HG02938 (cell line): ENCODE data around the gene C1QTNF6.
A peak's percentile ranks its signal among the peaks of the same experiment; 100 is the strongest.

Experiments used
- ATAC-seq: cut with Tn5 transposase; IDR thresholded peaks from one replicate; pipeline ENCODE4 v1.9.1; 2021; ENCODE audit warnings: mild to moderate bottlenecking, moderate library complexity; ENCODE audit not compliant: unreplicated experiment

The C1QTNF6 gene

DNA sequence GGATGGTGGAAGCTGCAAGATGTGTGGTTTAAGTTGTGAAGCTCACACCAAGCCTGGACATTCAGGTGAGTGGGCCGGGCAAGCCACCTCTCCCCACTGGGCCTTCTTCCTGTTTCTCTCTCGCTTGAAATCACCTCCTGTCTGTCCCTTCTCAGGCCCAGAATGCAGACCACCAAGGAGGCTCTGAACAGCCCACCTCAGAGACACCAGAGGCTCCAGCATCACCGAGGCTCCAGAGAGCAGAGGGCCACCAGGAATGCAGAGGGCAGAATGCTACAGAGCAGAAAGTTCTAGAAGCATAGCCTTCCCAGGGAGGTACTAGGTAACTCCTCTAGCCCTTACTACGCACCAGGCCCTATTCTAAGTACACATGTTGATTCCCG lies 23.6 kb downstream of the C1QTNF6 start:
- no peak for ATAC-seq

DNA sequence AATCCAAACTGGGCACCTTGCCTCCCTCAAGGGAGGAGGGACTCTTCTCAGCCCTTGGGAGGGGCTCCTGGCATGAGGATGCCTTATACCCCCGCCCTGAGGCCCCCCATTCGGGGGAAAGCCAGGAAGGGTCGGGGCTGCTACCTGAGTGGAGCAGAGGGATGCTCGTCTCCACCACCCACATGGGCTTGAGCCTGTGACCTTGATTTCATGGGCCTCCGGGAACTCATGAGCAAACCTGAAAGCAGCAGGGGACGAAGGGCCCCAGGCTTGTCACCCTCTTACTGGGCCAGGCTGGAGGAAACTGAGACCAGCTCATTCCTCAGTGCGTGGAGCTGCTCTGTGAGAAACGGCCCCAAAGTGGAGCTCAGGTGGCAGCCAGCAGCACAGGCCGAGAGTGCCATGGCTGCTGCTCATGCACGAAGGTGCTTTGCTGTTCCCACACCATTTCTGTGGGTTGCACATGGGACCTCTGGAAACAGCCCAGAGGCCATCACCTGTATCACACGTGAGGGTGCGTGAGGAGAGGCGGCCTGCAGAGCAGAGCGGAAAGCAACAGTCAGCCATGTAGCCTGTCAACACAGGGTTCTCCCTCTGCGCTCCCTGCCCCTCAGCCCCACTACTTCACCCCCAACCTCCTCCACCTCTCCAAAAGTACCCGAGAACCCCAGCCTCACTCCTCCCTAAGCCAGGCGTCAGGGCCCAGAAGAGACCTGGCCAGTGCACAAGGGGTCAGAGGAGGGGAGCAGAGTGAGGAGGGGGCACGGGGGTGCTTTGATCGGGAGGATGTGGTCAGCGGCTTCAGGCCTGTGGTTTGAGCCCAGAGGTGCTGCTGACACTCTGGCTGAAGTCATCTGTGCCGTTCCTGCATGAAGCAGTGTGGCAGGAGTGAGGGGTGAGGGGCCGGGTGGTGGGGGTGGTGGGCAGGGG lies 24.2 kb downstream of the C1QTNF6 start:
- no peak for ATAC-seq

DNA sequence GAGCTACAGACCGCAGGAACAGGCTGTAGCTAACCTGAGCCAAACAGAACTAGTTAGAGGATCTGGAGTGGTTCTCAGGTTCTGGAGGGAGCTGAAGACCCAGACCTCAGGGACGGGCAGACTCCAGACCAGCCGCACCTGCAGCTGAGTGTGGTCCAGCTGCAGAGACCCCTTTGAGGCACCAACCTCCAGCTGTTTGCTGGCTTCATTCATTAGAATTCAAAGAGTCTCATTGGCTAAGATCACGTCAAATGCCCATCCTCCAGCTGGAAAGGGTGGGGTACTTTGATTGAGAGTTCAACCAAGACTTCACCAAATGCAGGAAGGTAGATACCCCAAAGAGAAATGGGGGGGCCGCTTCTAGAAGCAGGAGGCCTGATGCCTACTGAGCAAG lies 25.0 kb downstream of the C1QTNF6 start:
- ATAC-seq: no peak

DNA sequence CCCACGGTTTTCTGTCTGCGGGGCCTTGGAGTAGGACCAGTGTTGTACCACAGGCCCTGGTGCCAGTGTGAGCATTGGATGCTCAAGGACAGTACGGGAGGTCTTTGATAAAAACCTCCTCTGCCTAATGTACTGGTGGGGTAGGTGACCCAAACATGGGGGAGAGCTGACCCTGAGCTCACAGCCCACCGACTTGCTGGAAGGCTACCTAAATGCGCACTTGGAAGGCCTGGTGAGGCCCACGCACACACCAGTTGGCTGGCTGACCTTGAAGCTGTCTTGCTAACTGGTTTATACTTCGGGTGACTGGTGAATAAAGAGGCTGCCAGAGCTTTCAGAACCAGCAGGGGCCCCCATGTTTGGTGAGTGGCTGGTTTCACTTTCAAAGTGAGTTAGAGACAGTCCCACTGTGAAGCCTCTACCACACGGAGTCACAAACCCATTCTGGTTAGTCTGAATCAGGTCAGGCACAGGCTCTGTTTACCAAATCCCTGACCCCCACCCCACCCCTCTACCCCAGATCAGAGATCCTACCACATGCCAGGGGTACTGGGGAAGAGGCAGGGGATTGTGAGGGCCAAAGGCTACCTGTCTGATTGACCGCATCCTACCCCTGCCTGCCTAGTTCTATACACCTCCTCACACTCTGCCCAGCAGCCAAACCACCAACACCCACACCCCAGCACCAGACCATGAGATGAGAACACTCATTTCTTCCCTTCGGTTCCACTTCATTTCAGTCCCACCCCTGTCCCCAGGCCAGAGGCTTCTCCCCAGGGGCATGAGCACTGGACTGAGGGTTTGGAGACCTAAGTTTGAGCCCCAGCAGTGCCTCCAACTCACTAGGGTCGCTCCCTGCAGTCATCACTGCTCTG lies 25.6 kb downstream of the C1QTNF6 start:
- ATAC-seq: peak; percentile 47

DNA sequence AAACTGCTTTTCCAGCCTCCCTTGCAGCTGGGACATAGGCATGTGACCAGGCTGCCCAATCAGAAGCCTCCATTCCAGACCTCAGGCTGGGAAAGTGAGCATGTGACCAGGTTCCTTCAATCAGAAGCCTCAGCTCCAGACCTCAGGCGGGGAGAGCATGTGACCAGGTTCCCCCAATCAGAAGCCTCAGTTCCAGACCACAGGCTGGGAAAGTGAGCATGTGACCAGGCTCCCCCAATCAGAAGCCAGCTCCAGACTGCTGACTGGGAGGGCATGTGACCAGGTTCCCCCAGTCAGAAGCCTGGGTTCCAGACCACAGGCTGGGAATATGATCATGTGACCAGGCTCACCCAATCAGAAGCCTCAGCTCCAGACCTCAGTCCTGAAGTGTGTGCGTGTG lies 26.6 kb downstream of the C1QTNF6 start:
- ATAC-seq: no peak

DNA sequence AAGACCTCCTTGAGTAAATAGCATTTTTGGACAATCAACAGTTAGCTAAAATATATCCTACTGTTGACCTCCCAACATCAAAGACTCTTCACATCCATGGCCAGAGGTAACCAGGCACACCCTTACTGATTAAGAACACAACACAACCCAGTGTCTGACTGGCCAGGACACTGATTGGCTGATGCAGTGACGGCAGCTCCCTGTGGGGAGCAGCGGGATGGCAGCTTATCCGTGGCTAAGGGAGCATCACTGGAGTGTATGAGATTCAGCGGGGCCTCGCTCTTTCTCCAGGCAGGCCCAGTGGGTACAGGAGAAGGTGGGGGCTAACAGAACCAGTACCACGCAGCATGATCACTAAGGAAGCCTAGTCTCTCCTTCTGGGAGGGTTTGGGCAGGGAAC lies 28.0 kb downstream of the C1QTNF6 start:
- no peak for ATAC-seq

DNA sequence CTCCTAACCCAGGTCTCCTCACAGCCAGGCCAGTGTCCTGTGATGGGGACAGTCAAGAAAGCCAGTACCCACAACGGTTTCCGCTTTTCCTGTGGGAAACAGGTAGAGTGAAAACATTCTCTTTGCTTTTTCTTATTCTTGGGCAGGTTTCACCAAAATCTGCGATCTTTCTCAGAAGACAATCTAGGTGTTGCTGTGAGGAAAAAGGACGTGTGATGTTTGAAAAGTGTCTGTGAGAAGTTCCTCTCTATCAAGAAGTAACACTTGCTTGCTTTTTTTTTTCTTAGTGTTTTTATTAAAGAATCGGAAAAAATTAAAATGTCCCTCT lies 29.1 kb downstream of the C1QTNF6 start:
- no peak for ATAC-seq

DNA sequence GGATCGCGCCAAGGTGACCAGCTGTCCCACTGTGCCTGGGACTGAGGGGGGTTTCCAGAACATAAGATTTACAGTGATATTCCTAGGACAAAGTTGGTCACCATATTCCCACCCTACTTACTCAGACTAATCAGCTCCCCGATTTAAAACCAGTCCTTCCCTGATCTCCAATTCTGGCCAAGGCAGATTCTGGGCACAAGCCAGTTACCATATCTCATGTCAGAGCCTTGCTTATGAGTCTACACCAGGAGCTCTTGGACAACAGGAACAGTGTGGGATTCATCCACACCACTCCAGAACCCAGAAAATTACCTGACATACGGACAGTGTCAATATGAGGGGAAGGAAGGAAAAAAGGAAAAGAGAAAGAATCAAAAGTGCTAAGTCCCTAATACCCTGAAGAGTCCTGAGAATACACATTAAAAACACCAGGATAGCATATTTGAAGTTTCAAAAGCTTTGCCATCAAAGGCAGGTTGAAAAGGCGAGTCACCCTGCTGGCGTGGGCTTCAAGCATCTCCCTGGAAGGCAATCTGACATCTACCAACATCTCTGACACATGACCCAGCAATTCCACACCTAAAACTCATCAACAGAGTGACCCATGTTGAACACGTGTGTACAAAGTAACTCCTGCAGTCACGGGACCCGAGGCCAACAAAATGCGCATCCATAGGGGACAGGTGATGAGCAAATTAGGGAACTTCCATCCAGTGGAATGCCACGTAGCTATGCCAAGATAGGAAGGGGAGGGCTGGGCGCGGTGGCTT lies 30.3 kb downstream of the C1QTNF6 start:
- no peak for ATAC-seq

DNA sequence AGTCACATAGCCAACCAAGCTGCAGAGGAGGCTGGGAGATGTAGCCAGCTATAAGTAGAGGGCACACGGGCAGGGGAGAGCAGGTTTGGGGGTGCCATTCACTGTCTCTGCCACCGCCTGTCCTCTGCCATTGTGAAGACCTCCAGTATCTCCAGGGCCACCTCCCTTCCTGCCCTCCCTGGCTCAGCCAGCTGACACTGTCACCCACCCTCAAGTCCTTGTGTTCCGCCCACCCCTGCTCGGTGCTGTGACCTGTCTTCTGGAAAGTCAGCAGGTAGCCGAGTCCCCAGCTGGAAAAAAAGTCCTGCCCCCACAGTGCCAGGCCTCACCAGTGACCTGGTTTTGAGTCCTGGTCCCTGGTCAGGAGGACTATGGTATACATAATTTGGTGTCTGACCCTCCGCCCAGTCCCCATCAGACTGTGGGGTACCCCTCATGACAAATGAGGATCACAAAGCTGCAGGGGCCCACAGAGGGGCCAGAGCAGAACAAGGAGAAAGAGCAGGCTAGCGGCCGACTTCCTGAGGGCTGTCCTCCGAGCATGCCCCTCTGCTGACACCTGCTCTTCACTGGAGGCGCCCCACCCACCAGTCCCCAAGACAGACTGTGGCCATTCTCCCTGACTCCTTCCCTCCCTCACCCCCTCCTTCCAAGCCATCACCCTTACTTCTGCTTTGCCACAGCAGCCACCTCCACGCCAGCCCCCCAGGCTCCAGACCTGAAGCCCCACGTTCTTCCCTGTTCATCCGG lies 31.2 kb downstream of the C1QTNF6 start:
- no peak for ATAC-seq

DNA sequence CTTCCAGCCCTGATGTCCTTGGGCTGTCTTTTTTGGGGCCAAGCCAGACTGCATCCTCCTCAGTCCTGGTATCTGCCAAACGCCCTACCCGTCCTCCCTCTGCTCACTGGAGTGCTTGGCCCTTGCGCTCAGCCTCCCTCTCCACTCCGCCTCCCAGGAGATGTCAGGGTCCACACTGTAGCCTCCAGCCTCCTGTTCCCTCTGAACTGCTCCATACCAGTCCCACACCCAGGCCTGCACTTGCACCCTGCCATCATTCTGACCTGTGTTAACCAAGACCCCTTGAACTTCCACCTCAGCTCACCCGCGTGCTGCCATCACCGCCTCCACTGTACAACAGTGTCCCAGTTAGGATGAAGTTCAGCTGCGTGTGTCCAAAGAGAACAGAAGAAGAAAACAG lies 32.1 kb downstream of the C1QTNF6 start:
- ATAC-seq: no peak

DNA sequence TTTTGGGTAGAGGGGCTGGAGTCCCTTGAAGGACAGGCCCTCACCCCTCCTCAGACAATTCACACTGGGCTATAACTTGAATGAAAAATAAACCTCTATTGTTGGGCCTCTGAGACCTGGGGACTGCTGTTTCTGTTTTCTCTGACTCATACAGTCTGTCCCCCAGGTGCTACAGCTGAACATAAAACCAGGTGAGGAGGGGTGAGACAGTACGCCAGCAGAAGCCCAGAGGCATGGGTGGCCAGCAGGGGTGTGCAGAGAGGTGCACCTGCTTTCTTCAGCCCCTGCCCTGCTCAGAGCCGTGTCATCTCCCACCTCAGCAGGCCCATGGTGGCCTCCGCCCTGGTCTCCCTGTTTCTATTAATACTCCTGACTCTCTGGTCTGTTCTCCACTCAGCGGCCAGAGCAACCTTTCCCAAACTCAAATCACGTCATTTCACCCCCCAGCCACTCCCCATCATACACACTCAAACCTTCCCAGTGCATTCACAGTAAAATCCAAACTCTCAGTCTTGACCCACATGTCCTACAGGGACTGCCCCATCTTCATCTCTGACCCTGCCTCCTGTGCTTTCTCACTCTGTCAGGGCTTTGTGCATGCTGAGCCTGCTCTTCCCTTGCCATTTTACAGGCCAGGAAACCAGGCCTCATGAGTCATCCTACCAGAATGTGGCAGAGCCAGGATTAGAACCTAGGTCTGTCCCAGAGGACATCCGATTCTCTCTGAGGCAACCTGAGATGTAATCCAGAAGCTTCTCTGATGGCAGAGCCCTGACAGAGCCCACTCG lies 32.9 kb downstream of the C1QTNF6 start:
- no peak for ATAC-seq

DNA sequence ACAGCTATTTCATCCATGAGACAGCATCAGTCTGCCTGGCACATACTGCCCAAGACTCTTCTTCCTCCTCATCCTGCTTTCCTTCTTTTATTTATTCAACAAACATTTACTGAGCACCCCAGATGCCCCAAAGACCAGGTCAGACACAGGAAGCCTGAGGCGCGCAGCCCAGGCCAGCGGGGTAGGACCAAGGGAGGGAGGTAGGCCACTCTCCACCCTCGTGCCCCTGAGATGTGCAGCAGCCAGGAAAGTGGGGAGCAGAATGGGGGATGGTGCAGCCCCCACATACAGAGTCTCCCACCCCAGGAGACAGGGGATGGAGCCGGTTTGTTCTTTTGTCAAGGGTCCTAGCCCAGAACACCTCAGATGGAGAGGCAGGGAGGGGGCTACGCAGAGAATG lies 34.1 kb downstream of the C1QTNF6 start:
- no peak for ATAC-seq

DNA sequence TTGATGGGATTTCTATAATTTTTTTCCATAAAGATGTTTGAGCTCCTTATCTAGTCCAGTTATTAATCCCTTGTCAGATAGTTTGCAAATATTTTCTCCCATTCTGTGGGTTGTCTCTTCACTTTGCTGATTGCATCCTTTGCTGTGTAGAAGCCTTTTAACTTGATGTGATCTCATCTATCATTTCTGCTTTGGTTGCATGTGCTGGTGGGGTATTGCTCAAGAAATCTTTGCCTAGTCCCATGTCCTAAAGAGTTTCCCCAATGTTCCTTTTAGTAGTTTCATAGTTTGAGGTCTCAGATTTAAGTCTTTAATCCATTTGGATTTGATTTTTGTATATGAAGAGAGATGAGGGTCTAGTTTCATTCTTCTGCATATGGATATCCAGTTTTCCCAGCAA lies 36.6 kb downstream of the C1QTNF6 start:
- ATAC-seq: no peak

DNA sequence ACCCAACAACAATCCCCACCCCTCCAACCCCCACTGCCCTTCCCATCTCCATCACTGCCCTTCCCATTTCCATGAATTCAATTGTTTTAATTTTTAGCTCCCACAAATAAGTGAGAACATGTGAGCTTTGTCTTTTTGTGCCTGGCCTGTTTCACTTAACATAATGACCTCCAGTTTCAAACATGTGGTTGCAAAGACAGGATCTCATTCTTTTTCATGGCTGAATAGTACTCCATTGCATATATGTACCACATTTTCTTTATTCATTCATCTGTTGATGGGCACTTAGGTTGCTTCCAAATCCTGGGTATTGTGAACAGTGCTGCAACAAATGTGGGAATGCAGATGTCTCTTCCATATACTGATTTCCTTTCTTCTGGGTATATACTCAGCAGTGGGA lies 37.3 kb downstream of the C1QTNF6 start:
- ATAC-seq: no peak

DNA sequence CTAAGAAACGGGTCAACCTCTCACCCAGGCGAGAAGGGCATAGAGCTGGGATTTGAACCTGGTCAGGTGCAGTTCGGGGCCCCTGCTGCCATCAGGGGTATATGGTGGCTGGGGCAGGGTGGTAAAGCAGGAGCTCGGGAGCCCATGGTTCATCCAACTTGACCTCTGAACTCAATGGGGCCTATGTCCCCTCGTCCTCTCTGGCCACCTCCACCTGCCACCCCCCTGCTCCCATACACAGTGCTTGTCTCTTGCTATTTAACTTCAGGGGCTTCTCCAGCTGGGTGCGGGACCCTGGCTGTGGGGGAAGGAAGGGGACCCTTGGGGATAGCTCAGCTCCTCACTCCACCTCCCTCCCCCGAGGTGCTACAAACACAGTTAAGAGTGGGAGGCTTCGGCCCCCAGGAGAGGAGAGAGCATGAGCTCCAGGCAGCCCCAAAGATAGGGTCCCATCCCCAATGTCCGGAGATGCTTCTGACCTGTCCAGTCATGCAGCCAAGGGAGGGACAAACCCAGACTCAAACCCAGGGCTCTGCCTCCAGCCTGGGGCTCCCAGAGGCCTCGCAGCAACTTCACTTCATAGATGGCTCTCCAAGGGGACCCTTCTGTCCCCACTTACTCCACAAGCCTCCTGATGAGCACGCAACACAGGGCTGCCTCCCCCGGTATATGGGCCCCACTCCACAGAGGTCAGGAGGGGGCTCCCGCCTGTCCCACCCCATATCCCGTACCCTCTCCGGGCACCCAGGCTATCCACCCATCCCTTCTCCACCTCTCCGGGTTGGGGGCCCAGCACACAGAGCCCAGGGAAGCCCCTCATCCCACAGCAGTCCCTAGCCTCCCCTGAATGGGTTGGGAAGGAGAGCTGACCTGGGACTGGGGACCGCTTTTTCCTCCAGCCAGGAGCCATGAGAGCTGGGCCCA lies 39.0 kb downstream of the C1QTNF6 start:
- no peak for ATAC-seq

DNA sequence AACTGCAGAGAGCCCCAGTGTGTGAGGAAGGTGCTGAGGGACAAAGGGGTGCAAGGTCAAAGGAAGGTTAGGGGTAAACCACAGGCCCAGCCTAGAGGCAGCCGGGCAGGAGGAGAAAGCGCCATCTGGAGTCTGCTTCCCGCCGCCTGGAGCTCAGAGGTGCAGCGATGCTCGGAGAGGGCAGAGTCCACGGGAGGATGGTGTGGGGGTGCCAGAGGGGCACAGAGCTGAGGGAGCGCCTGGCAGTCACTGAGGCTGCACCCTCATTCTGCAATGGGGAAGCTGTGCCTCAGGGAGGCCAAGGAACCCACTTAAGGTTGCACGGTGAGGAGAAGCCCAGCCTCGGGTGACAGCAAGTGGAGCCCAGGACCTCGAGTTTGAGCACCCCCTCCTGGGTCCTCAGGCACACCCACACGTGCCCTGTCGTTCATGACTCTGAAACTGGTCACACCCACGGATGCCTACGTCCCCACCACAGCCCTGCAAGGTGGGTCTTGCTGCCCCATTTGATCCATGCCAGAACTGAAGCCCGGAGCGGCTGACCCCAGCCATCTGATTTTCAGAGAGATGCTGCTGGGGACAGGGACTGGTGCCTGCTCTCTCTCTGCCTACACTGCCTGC lies 39.9 kb downstream of the C1QTNF6 start:
- no peak for ATAC-seq

DNA sequence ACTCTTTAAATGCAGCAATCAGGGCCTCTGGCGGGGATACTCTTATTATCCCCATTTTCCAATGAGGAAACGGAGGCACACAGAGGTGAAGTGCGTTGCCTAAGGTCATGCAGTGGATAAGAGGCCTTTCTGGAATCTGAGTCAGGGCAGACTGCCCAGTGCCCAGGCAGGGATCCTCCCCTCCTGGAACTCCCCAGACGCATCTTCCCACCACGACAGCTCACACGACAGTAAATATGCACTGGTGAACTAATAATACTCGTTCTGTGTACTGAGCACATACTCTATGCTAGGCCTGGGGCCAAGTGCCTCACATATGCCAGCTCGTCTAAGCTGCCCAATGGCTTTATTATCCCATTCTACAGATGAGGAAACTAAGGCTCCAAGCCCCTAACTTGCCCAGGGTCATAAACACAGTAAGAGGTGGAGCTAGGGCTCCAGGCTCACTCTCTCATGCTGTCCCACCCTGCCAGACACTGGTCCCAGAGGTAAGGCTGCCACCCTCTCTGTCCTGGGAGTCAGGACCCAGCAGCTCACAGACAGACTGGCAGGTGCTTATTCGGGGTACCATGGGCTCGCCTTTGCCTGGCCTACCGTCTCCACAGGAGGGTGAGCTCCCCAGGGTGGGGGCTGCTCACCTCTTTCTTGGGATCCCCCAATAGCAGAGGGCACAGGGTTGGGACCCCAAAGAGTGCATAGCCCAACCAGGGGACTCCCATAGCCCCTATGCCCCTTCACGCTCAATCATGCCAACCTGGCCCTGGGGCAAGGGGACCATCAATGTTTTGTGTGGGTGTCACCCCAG lies 40.7 kb downstream of the C1QTNF6 start:
- ATAC-seq: no peak
